ENCODE measurements around the gene RTP1.
"Not testable (repeated sequence)": the region's sequence is repeated elsewhere in the genome, so short reads cannot be mapped to it uniquely, and the experiment has no call there.

Gene RTP1

GRCh38 chr3:187237741-187238140 lies 40.5 kb downstream of the RTP1 start:
- DNase-seq (ENCODE audit: insufficient read length, low spot score) (no peak), FAIRE-seq (no peak)

DNA sequence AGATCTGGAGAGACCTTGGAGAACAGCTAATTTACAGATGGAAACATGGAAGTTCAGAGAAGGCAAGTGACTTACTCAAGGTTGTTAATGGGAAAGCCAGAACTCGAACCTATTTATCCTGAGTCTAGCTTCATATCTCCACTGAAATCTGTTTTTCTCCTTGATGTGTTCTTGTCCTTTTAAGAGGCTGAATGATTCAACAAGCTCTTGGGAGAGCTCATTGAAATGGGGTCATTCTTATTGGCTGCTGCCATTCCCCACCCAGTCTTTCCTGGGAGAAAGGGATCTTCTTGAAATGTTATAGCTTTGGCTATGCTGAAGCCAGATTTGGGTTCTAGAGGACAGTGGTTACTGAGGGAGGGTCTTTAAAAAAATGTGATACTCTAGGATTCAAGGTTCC lies 41.0 kb downstream of the RTP1 start:
- DNase-seq (ENCODE audit: insufficient read length, low spot score): no peak
- no peak for FAIRE-seq

GRCh38 chr3:187238835-187239234 lies 41.5 kb downstream of the RTP1 start:
- DNase-seq (ENCODE audit: insufficient read length, low spot score): not testable (repeated sequence)

DNA sequence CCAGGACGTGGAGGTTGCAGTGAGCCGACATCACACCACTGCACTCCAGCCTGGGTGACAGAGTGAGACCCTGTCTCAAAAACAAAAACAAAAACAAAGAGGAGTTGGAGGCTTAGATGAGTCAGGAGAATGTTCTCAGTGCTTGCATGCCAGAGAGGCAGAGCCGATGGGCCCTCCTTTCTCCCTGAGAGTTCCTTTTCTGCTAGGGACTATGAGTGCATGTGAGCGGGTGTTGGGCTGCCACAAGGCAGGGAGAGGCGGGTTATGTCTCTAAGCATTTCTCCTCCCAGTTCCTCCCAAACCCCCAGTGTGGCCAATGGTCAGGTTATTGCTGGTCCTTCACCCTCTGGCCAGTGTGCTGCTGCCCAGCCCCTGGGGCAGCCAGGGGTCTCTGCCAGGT lies 45.1 kb downstream of the RTP1 start:
- FAIRE-seq (no peak), DNase-seq (ENCODE audit: insufficient read length, low spot score) (no peak)

More at GRCh38 chr3:187238835-187239234, 41.5 kb downstream of the RTP1 start:
- not testable (repeated sequence) for FAIRE-seq

- DNase-seq (ENCODE audit: insufficient read length, low spot score) (no peak), FAIRE-seq (no peak)
Observed at GRCh38 chr3:187242900-187243299, 45.6 kb downstream of the RTP1 start.

DNA sequence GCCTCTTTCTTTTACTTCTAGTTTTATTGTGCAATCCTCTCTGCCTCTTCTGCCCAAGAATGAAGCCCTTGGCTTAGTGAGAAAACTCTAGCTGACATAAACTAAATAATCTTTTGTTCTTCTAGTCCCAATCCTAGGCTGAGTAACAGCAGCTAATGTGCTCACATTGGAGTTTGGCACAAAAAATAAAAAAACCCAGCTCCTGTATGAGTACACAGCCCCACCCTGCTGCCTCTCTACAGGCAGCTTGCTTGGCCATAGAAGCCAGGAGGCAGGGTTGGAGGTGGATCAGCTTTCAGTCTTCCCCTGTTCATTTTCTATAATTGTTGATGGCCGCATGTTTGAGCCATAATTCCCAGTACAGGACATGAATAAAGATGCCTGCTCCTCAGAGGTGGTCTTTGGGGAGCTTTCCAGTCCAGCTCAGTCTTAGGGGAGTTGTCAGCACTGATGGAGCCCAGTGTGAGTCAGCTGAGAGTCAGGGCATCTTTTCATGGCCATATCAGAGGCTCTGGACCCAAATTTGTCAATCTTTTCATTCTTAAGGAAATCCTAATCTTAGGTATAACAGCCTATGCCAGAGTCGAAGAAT lies 46.7 kb downstream of the RTP1 start:
- FAIRE-seq: no peak
- DNase-seq (ENCODE audit: insufficient read length, low spot score): no peak

- DNase-seq (ENCODE audit: insufficient read length, low spot score): no peak
- FAIRE-seq: no peak
Observed at GRCh38 chr3:187247398-187247797, 50.1 kb downstream of the RTP1 start.
